Body of pancreas (tissue), 4 donors: Measurements from ENCODE around the gene MTA1. TPM values are rescaled to one million over a fixed set of nuclear protein-coding genes. Genes with fewer than 3 reads are reported as not detected.

Source experiments
- ATAC-seq: fragments of 150-250 bp; one replicate; pipeline ENCODE4 v1.9.1; 2016
- DNase-seq, 4 donors: peaks; one replicate each; pipeline ENCODE4 v3.0.0-alpha.2; 2019
- H3K27ac ChIP-seq, 4 donors: fragments of 200-600 bp; sonication (generic); 1 replicate in 3 of 4; 2 replicates in 1 of 4; pipeline versions ENCODE4 v1.5.1 to v1.6.1; 2016 to 2019; ENCODE audit warnings: mild to moderate bottlenecking in 1 of 4, mixed read lengths in 1 of 4, moderate library complexity in 1 of 4
- H3K27me3 ChIP-seq, 2 donors: fragments of 200-600 bp; sonication (generic); one replicate each; pipeline ENCODE4 v1.6.0; 2016; ENCODE audit warnings: mild to moderate bottlenecking in 1 of 2
- H3K36me3 ChIP-seq, 2 donors: fragments of 200-600 bp; sonication (generic); replicated peaks in 1 of 2; 2 replicates each; pipeline ENCODE4 v1.5.1; 2016; ENCODE audit warnings: low read depth in 2 of 2; ENCODE audit not compliant: insufficient read depth in 1 of 2
- H3K4me1 ChIP-seq: fragments of 200-600 bp; sonication (generic); one replicate; pipeline ENCODE4 v1.6.0; 2016
- H3K4me3 ChIP-seq, 2 donors: fragments of 200-600 bp; sonication (generic); 1 replicate in 1 of 2; 2 replicates in 1 of 2; pipeline ENCODE4 v1.5.1; 2016 to 2019
- H3K9me3 ChIP-seq, 3 donors: fragments of 200-600 bp; sonication (generic); 1 replicate in 2 of 3; 2 replicates in 1 of 3; pipeline ENCODE4 v1.5.1; 2016
- CTCF ChIP-seq, 7 experiments: fragments of 450-650 bp in 4 of 7; fragments of 200-600 bp in 3 of 7; sonication (generic) in 3 of 7; IDR thresholded peaks; one replicate each; pipeline ENCODE4 v1.5.1; 2016 to 2019; ENCODE audit warnings: antibody characterized with exemption in 7 of 7
- POLR2A ChIP-seq, 3 donors: fragments of 450-650 bp; IDR thresholded peaks; one replicate each; pipeline ENCODE4 v1.6.1; 2016; ENCODE audit warnings: antibody characterized with exemption in 3 of 3, mild to moderate bottlenecking in 2 of 3
- WGBS, 2 donors: methylation state at CpG; one replicate each; pipeline ENCODE4 v1.1.5; 2017; 5-methylcytosine and 5-hydroxymethylcytosine counted together
- intact Hi-C: fragments of 100-400 bp; cut with DNase I; formaldehyde crosslinking; loops from one replicate; pipeline ENCODE4 v1.15.1; 2023
- total RNA-seq, 2 donors: library from RNA; depleted of rRNA; stranded (reverse); fragments of >200 nt; gene quantifications; one replicate each; pipeline ENCODE4 v1.1.0, GENCODE V29; 2016

MTA1 gene
- total RNA-seq, 2 donors from 2014 or later = 69.8 to 92.6 TPM

- TF ChIP-seq POLR2A (IDR thresholded peaks at IDR 0.05) (no peak), CTCF (IDR thresholded peaks at IDR 0.05) (no peak)
- Histone ChIP-seq H3K27me3 (no peaks in the 10 kb centered on the region), H3K27ac (no peak overlapping the region), H3K9me3 (no peaks in the 10 kb centered on the region), H3K36me3 (no peaks in the 10 kb centered on the region), H3K4me1 (peaks cover 16% of the 10 kb centered on the region), H3K4me3 (no peak overlapping the region)
- intact Hi-C loops = no loop called here
- DNase-seq = no peak
- ATAC-seq = no peak
- 93 to 95% methylated on average over 20 to 39 of the region's 40 CpGs for WGBS, 2 donors
Observed at GRCh38 chr14:105392131-105393090, 27.2 kb upstream of the MTA1 start.

- ATAC-seq (no peak), DNase-seq (no peak)
- Histone ChIP-seq H3K27me3 (no peaks in the 10 kb centered on the region), H3K4me1 (peaks cover 22% of the 10 kb centered on the region), H3K9me3 (no peaks in the 10 kb centered on the region), H3K27ac (no peak overlapping the region), H3K36me3 (no peaks in the 10 kb centered on the region), H3K4me3 (no peak overlapping the region)
- intact Hi-C loops = no loop called here
- no peak for TF ChIP-seq CTCF (IDR thresholded peaks at IDR 0.05)
- TF ChIP-seq POLR2A (IDR thresholded peaks at IDR 0.05) = no peak
- 92 to 93% methylated on average over 12 to 14 of the region's 14 CpGs for WGBS, 2 donors
Observed at GRCh38 chr14:105393151-105393550, 26.5 kb upstream of the MTA1 start.

GRCh38 chr14:105394714-105395537 is 24.7 kb upstream of the MTA1 start:
- no peak overlapping the region for H3K4me3 ChIP-seq
- H3K27ac ChIP-seq = no peak overlapping the region
- H3K9me3 ChIP-seq = no peaks in the 10 kb centered on the region
- 84 to 87% methylated on average over 13 to 25 of the region's 25 CpGs for WGBS, 2 donors
- H3K27me3 ChIP-seq = no peaks in the 10 kb centered on the region
- DNase-seq (no peak), ATAC-seq (no peak)
- intact Hi-C loops = no loop called here
- H3K4me1 ChIP-seq = peaks cover 28% of the 10 kb centered on the region
- TF ChIP-seq POLR2A (IDR thresholded peaks at IDR 0.05) = no peak
- TF ChIP-seq CTCF (IDR thresholded peaks at IDR 0.05) = no peak
- H3K36me3 ChIP-seq = no peaks in the 10 kb centered on the region

GRCh38 chr14:105395538-105395854 is 24.1 kb upstream of the MTA1 start:
- no peak overlapping the region for H3K27ac ChIP-seq
- H3K9me3 ChIP-seq = no peaks in the 10 kb centered on the region
- ATAC-seq (no peak), DNase-seq (no peak)
- WGBS, 2 donors = 91% methylated on average over 8 of the region's 8 CpGs; no CpG with 5 or more reads in 1 of the 2 donors
- H3K36me3 ChIP-seq = no peaks in the 10 kb centered on the region
- H3K27me3 ChIP-seq = no peaks in the 10 kb centered on the region
- no peak for TF ChIP-seq CTCF (IDR thresholded peaks at IDR 0.05)
- no peak for TF ChIP-seq POLR2A (IDR thresholded peaks at IDR 0.05)
- peaks cover 26% of the 10 kb centered on the region for H3K4me1 ChIP-seq
- H3K4me3 ChIP-seq = no peak overlapping the region
- intact Hi-C loops = no loop called here
